HG03457 (cell line): Measurements from ENCODE around the gene ASCL5.

Experiments used
- ATAC-seq: cut with Tn5 transposase; IDR thresholded peaks from one replicate; pipeline ENCODE4 v1.9.1; 2021; ENCODE audit warnings: moderate number of reproducible peaks; ENCODE audit not compliant: unreplicated experiment

Gene ASCL5

DNA sequence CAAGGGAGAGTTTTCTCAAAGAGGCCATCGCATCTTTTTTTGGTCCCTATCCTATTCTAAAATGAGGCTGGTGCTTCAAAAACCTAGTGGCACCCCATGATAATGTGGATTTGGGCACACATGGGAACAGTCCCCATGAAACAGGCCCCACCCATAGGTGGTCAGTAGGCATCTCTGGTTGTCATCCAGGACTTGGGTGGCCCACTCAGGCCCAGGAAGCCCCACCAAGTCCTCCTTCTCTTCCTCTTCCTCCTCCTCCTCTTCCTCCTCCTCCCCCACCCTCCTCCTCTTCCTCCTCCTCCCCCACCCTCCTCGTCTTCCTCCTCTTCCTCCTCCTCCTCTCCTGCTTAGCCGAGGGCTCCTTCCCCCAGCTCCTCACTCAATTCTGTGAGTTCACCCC is 15.3 kb downstream of the ASCL5 start:
- no peak for ATAC-seq

DNA sequence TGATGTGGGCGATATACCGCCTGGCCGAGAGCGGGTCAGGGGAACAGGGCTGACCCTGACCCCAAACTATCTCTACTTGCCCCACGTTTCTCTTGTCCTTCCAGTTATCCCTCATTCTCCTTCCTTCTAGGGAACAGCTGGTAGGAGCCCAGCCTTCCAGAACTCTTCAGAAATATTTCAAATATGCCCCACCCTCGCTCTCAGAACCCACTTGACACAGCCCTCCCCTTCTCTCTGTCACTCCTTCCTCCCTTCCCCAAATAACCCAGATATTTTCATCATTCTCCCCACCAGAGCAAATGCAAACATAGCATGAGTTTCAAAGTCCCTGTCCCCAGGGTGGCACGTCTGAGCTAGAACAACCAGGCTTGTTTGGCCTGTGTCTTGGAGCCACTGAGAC is 15.8 kb downstream of the ASCL5 start:
- no peak for ATAC-seq

- no peak for ATAC-seq
Measured at GRCh38 chr1:201110616-201111015, 16.4 kb downstream of the ASCL5 start.

DNA sequence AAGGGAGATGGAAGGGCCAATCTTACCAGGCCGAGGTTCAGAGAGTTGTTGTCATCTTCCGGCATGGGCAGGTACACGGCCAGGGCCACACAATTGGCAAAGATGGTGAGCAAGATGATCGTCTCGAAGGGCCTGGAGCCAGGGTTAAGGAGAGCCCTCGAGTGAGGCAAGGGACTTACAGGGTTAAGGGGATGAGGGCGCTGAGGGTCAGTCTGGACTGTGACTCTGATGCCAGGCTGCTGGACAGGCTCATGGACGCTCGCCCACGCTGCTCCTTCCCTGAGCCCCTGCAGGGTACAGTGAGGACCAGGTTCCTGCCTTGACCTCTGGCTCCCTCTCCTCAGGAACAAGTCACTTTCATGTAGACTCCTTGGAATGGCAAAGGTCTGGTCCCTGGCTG is 16.8 kb downstream of the ASCL5 start:
- ATAC-seq = no peak

DNA sequence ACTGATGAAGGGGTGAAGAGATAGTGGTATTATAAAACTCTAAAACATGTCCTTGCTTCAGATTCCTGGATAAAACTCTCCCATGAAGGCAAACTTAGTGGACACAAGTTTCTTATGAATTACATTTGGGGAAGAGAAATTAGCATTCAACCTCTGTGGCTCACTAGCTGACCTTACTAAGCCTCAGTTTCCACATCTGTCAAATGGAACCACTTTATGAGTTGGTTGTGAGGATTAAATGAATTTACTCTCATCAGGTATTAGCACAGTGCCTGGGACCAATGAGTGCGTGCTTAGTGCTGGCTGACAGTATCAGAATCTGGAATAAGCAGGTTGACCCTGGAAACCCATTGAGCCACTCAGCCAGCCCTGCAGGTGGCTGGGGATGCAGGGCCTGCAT is 17.3 kb downstream of the ASCL5 start:
- ATAC-seq = no peak

DNA sequence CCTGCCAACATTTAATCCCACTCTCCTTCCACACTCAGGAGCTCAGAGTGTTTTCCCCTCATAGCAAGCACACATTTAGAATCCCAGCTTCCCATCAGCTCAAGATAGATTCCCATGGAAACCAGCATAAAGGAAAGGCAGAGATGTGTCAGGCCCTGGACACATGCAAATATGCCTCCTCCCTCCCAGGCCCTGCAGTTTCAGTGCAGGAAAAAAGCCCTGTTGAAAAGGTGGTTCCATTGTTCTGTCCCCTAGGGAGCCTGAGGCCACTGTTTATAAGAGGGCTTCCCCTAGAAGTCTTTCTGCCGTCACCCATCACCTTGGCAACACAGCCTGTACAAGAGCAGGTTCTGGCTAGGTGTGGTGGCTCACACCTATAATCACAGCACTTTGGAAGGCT is 18.4 kb downstream of the ASCL5 start:
- no peak for ATAC-seq

DNA sequence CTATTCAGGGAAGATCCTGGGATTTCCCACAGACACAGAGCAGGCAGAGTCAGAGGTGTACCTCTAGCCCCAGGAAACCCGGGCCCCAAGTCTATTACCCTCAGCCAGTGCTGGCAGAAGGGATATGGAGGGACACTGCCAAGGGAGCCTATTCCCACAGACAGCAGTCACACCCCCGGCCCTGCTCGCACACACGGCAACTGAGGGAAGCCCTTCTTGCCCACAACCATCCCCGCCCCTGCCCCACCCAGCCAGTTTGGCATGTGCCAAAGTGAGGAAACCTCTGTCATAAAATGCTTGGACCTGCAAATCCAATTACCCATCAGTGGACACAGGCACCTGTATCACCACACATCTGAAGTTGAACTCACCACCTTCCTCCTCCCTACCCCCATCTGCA is 21.3 kb downstream of the ASCL5 start:
- ATAC-seq = no peak

DNA sequence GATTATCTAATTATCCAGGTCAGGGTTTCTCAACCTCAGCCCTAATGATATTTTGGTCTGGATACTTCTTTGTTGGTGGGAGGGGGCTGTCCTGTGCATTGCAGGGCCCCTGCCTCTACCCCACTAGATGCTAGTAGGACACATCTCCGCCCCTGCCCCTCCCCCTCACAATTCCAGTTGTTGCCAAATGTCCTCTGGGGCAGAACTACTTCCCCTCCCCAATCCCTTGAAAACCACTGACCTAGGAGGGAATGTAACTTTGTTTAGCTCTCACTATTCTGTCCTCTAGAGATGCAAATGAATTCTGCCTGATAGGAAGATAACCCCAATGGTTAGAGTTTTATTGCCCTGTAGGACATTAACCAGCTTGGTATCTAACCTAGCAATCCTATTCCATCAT is 22.8 kb downstream of the ASCL5 start:
- no peak for ATAC-seq

- ATAC-seq = no peak
Measured at GRCh38 chr1:201103666-201104065, 23.3 kb downstream of the ASCL5 start.

DNA sequence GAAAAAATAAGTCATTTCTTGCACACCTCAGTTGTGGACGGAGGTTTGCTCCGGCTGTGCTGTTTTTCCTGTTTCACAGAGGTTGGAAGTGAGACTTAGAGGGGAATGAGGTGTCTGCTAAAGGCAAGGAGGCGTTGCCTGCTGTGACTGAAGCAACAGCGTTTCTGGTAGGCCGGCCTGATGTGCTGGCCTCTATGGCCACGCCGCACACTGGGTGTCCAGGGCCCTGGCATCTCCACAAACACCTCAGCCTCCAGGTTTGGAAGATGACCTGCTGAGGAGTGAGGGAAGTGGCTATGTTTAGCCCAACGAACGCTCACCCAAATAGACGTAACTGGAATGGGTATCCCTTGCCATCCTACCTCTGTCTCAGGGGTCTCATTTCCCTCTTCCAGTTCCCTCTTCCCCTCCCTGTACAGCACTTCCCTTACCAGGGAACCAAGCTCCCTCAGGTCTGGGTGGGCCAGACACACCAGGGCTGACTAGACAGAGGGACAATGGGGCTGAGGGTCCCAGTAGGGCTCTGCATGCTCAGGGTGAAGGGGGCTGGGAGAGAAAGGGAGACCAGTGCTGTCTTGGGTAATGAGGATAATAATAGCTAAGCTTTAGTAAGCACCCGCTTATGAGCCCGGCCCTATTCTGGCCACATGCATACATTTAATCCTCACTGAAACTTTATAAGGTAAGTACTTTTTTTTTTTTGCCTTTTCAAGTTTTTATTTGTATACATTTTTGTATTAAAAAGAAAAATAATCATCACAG is 26.6 kb downstream of the ASCL5 start:
- ATAC-seq = no peak

- no peak for ATAC-seq
Measured at GRCh38 chr1:201098992-201099677, 27.8 kb downstream of the ASCL5 start.

GRCh38 chr1:201096977-201097856 is 29.8 kb downstream of the ASCL5 start:
- ATAC-seq = no peak

DNA sequence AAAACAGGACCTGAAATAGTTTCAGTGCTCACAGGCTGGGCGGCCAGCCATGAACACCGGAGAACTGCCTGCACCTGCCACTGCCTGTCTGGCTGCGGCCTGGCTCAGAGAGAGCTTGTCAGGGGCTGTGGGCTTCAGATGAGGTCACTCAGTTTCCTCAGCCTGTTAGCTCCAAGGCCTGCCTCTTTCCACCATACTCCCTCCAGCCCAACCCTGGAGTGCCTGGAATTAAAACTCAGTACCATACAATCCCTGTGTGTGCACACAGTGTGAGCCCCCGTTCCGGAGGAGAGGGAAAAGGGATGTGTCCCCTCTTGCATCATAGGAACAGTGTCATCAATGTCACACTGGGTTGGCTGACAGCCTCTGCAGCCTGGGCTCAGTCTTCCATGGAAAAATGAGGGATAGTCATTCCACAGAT is 30.9 kb downstream of the ASCL5 start:
- ATAC-seq = no peak

DNA sequence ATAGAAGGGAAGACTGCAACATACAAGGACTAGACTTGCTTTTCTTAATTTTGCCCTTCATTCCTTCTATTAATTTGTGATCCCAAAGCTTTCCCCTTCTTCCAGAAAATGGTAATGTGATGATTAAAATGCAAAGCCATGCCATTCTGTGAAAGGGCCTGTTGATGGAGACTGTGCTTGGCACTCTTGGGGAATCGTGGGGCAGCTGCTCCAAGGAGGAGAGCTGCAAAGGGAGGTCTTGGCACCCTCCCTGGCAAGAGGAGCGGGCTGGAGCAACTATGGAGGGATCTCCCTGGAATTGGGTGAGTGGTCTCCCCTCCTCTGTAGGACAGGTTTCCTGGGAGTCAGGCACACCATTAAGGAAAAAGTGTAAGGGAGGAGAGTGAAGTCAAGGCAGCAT is 31.4 kb downstream of the ASCL5 start:
- ATAC-seq = no peak

DNA sequence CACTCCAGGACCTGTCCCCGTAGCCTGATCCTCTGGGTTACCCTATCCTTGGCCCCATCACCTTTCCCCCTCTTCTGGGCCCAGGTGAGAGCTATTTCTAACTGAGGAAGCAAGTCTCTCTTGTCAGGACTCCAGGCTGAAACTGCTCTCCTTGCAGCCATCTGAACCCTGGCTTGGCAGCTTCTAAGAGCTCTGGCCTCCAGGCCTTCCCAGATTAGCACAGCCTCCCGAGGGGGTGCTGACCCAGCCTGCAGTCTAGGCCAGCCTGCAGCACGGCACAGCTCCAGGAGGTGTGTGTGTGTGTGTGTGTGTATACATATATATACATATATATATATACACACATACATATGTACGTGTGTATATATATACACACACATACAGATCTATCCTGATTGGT is 32.2 kb downstream of the ASCL5 start:
- no peak for ATAC-seq

GRCh38 chr1:201093962-201094361 is 33.0 kb downstream of the ASCL5 start:
- no peak for ATAC-seq

- ATAC-seq = no peak
Measured at GRCh38 chr1:201093561-201093960, 33.4 kb downstream of the ASCL5 start.

- no peak for ATAC-seq
Measured at GRCh38 chr1:201092738-201093137, 34.2 kb downstream of the ASCL5 start.

DNA sequence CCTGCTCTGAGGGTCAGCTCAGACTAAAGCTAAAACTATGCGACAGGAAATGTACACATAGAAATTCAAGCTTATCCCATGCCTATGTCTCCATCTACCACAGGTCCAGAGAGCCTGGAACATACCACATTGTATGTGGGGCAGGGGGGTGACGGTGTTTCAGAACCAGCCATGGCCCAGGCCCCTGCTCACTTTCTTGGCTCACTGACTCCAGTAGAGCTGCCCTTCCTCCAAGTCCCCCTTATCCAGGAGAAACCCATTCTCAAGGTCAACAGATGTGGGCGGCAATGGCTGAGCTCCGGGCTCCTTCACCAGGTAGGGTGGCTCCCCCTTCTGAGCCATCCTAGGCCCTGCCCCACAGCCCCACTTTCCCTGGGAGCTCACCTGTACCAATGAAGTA is 35.7 kb downstream of the ASCL5 start:
- no peak for ATAC-seq

DNA sequence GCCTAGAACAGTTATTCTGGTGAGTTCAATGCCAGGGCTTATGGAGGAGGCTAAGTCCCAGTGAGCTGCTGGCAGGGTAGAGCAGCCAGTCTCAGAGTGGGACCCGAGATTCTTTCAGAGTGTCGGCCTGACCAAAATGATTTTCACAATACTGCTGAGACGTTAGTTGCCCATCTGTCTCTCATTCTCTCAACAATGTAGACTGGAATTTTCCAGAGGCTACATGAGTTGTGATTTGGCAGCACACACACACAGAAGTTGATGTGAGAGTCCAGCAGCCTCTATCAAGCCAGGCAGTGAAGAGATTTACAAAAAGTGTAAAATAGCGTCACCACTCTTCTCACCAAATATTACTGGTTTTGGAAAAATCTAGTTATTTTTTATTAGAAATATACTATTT is 36.4 kb downstream of the ASCL5 start:
- ATAC-seq = no peak

GRCh38 chr1:201089596-201089995 is 37.4 kb downstream of the ASCL5 start:
- no peak for ATAC-seq
